H9 (cell line): ENCODE results near the gene ELP1. TPM values are rescaled to one million over a fixed set of nuclear protein-coding genes. Genes with fewer than 3 reads are reported as not detected.

Experiments used
- DNase-seq: peaks from one replicate; pipeline ENCODE4 v3.0.0-alpha.2; 2017
- H2AFZ ChIP-seq: one replicate; pipeline ENCODE4 v1.6.1; 2013; ENCODE audit warnings: mild to moderate bottlenecking, low read length, control low read depth, moderate library complexity
- H2AK5ac ChIP-seq: 2 replicates; pipeline ENCODE4 v1.6.1; 2013; ENCODE audit warnings: low read length, control low read depth, mixed read lengths; ENCODE audit not compliant: insufficient read length
- H2BK120ac ChIP-seq: one replicate; pipeline ENCODE4 v1.6.1; 2013; ENCODE audit warnings: low read depth, mild to moderate bottlenecking, low read length, control low read depth, inconsistent platforms; ENCODE audit not compliant: poor library complexity, severe bottlenecking
- H2BK12ac ChIP-seq: 2 replicates; pipeline ENCODE4 v1.6.1; 2013; ENCODE audit warnings: low read length, control low read depth, mixed read lengths, low read depth; ENCODE audit not compliant: insufficient read length
- H2BK15ac ChIP-seq: 2 replicates; pipeline ENCODE4 v1.6.1; 2013; ENCODE audit warnings: low read depth, low read length, control low read depth
- H2BK20ac ChIP-seq: one replicate; pipeline ENCODE4 v1.6.1; 2013; ENCODE audit warnings: low read depth, mild to moderate bottlenecking, low read length, control low read depth, inconsistent platforms; ENCODE audit not compliant: poor library complexity, severe bottlenecking
- H2BK5ac ChIP-seq: 2 replicates; pipeline ENCODE4 v1.6.1; 2013; ENCODE audit warnings: low read length, control low read depth, mixed read lengths; ENCODE audit not compliant: insufficient read length
- H3K14ac ChIP-seq: 2 replicates; pipeline ENCODE4 v1.6.1; 2013; ENCODE audit warnings: low read length, control low read depth; ENCODE audit not compliant: insufficient read depth
- H3K18ac ChIP-seq: 2 replicates; pipeline ENCODE4 v1.6.1; 2013; ENCODE audit warnings: low read depth, mild to moderate bottlenecking, mixed read lengths, low read length, control low read depth; ENCODE audit not compliant: insufficient read length
- H3K23ac ChIP-seq: 2 replicates; pipeline ENCODE4 v1.6.1; 2013; ENCODE audit warnings: low read length, control low read depth, mixed read lengths, low read depth; ENCODE audit not compliant: insufficient read length
- H3K23me2 ChIP-seq: 2 replicates; pipeline ENCODE4 v1.6.1; 2013; ENCODE audit warnings: low read depth, mild to moderate bottlenecking, mixed read lengths, low read length, control low read depth; ENCODE audit not compliant: insufficient read length, poor library complexity, severe bottlenecking
- H3K27ac ChIP-seq: 2 replicates; pipeline ENCODE4 v1.5.1; 2013; ENCODE audit warnings: low read length, control low read depth, mixed read lengths, low read depth; ENCODE audit not compliant: insufficient read length
- H3K27me3 ChIP-seq: 2 replicates; pipeline ENCODE4 v1.6.1; 2013; ENCODE audit warnings: low read length, control low read depth, inconsistent platforms; ENCODE audit not compliant: insufficient read depth
- H3K4ac ChIP-seq: 2 replicates; pipeline ENCODE4 v1.6.1; 2013; ENCODE audit warnings: low read depth, mild to moderate bottlenecking, control low read depth, inconsistent platforms, low read length, moderate library complexity
- H3K4me1 ChIP-seq: 2 replicates; pipeline ENCODE4 v1.6.1; 2013; ENCODE audit warnings: low read length, control low read depth, inconsistent platforms; ENCODE audit not compliant: insufficient read depth
- H3K4me2 ChIP-seq: 2 replicates; pipeline ENCODE4 v1.6.1; 2013; ENCODE audit warnings: low read length, control low read depth, mixed read lengths; ENCODE audit not compliant: insufficient read length, insufficient read depth
- H3K56ac ChIP-seq: 2 replicates; pipeline ENCODE4 v1.6.1; 2013; ENCODE audit warnings: low read depth, mild to moderate bottlenecking, mixed read lengths, low read length, control low read depth; ENCODE audit not compliant: insufficient read length
- H3K79me1 ChIP-seq: 2 replicates; pipeline ENCODE4 v1.6.1; 2013; ENCODE audit warnings: low read depth, mild to moderate bottlenecking, moderate library complexity, low read length, control low read depth, inconsistent platforms; ENCODE audit not compliant: insufficient read depth, poor library complexity, severe bottlenecking
- H3K79me2 ChIP-seq: 2 replicates; pipeline ENCODE4 v1.6.1; 2013; ENCODE audit warnings: low read length, control low read depth, inconsistent platforms; ENCODE audit not compliant: insufficient read depth
- H3K9ac ChIP-seq: 2 replicates; pipeline ENCODE4 v1.6.1; 2013; ENCODE audit warnings: low read length, control low read depth, mixed read lengths; ENCODE audit not compliant: insufficient read length; ENCODE audit errors: extremely low read depth
- H3K9me3 ChIP-seq: one replicate; pipeline ENCODE4 v1.6.1; 2013; ENCODE audit warnings: low read depth, low read length, inconsistent platforms; ENCODE audit not compliant: control insufficient read depth
- H3T11ph ChIP-seq: one replicate; pipeline ENCODE4 v1.6.1; 2013; ENCODE audit warnings: mild to moderate bottlenecking, low read length, control low read depth, inconsistent platforms
- H4K20me1 ChIP-seq: one replicate; pipeline ENCODE4 v1.6.1; 2013; ENCODE audit not compliant: control insufficient read depth, insufficient read length, insufficient read depth
- H4K5ac ChIP-seq: 2 replicates; pipeline ENCODE4 v1.6.1; 2013; ENCODE audit warnings: low read depth, mild to moderate bottlenecking, mixed read lengths, low read length, control low read depth; ENCODE audit not compliant: insufficient read length
- H4K8ac ChIP-seq: replicated peaks from 2 replicates; pipeline ENCODE4 v1.6.1; 2013; ENCODE audit warnings: low read length, control low read depth, mixed read lengths, low read depth; ENCODE audit not compliant: insufficient read length
- H4K91ac ChIP-seq: 2 replicates; pipeline ENCODE4 v1.6.1; 2013; ENCODE audit warnings: low read depth, mild to moderate bottlenecking, moderate library complexity, mixed read lengths, low read length, control low read depth; ENCODE audit not compliant: insufficient read length
- H3K27ac Mint-ChIP-seq, 3 experiments: 2 replicates in 2 of 3; 3 replicates in 1 of 3; pipeline ENCODE4 v1.8.0; 2020 to 2021; ENCODE audit warnings: mixed read lengths in 3 of 3, mild to moderate bottlenecking in 1 of 3, moderate library complexity in 1 of 3
- H3K27me3 Mint-ChIP-seq: 2 replicates; pipeline ENCODE4 v1.8.0; 2021; ENCODE audit warnings: low read depth, mild to moderate bottlenecking, moderate library complexity, mixed read lengths
- H3K36me3 Mint-ChIP-seq, 3 experiments: 2 replicates in 2 of 3; 3 replicates in 1 of 3; pipeline ENCODE4 v1.8.0; 2020 to 2021; ENCODE audit warnings: low read depth in 3 of 3, mixed read lengths in 3 of 3; ENCODE audit not compliant: insufficient read depth in 1 of 3
- H3K4me1 Mint-ChIP-seq, 2 experiments: 2 replicates each; pipeline ENCODE4 v1.8.0; 2020; ENCODE audit warnings: mixed read lengths in 2 of 2
- H3K4me3 Mint-ChIP-seq, 2 experiments: 2 replicates in 1 of 2; 3 replicates in 1 of 2; pipeline ENCODE4 v1.8.0; 2020 to 2021; ENCODE audit warnings: mild to moderate bottlenecking in 2 of 2, mixed read lengths in 2 of 2, moderate library complexity in 1 of 2
- H3K9me3 Mint-ChIP-seq, 2 experiments: 2 replicates in 1 of 2; 3 replicates in 1 of 2; pipeline ENCODE4 v1.8.0; 2020; ENCODE audit warnings: mild to moderate bottlenecking in 2 of 2, mixed read lengths in 2 of 2, moderate library complexity in 1 of 2
- CTCF ChIP-seq: fragments of 200-600 bp; sonication (generic); conservative IDR thresholded peaks from 3 replicates; pipeline ENCODE4 v1.8.0; 2021; ENCODE audit warnings: antibody characterized with exemption, mild to moderate bottlenecking
- WGBS: extraction: QIAGEN DNeasy Blood & Tissue Kit; methylation state at CpG from one replicate; pipeline ENCODE4 v1.1.7; 2013; ENCODE audit warnings: missing lambda C conversion rate, low lambda C conversion rate, mixed read lengths; ENCODE audit not compliant: insufficient read length; ENCODE audit errors: extremely low coverage; 5-methylcytosine and 5-hydroxymethylcytosine counted together
- total RNA-seq: library from RNA; stranded (reverse); gene quantifications from 2 replicates; pipeline ENCODE4 v1.2.1, GENCODE V29; 2021

Gene ELP1
- total RNA-seq, 1 experiment from 2014 or later, result 38.7 TPM

- Histone ChIP-seq H3K27ac (no peak overlapping the region), H3K4ac (no peak overlapping the region)
Observed at GRCh38 chr9:108978205-108978604, 44.3 kb upstream of the ELP1 start.

More at GRCh38 chr9:108978205-108978604, 44.3 kb upstream of the ELP1 start:
- no peaks in the 10 kb centered on the region for H3K27me3 ChIP-seq
- H2AK5ac ChIP-seq, result no peak overlapping the region
- H3K56ac ChIP-seq, result no peak overlapping the region
- Mint-ChIP-seq H3K27me3 (no peaks in the 10 kb centered on the region), H3K27ac (no peak overlapping the region), H3K4me1 (no peaks in the 10 kb centered on the region), H3K9me3 (no peaks in the 10 kb centered on the region), H3K36me3 (peaks cover 14 to 39% (median 27%) of the 10 kb centered on the region in 3 experiments; a peak in 6 of 7 replicates), H3K4me3 (no peak overlapping the region)
- no peak for DNase-seq
- TF ChIP-seq CTCF, result no peak
- no peak overlapping the region for H4K8ac ChIP-seq
- H2BK15ac ChIP-seq, result no peak overlapping the region
- no peak overlapping the region for H2BK5ac ChIP-seq
- H4K5ac ChIP-seq, result no peak overlapping the region
- H3K79me1 ChIP-seq, result no peaks in the 10 kb centered on the region
- no peak overlapping the region for H3K9ac ChIP-seq
- H3K23me2 ChIP-seq, result no peaks in the 10 kb centered on the region
- H3K79me2 ChIP-seq, result no peaks in the 10 kb centered on the region
- H3K4me2 ChIP-seq, result no peak overlapping the region
- no CpG with 5 or more reads among the region's 1 CpG for WGBS
- no peak overlapping the region for H2BK12ac ChIP-seq
- no peaks in the 10 kb centered on the region for H4K20me1 ChIP-seq
- H2BK20ac ChIP-seq, result no peak overlapping the region
- H3K4me1 ChIP-seq, result no peaks in the 10 kb centered on the region
- H3K18ac ChIP-seq, result no peak overlapping the region
- H3T11ph ChIP-seq, result no peak overlapping the region
- no peak overlapping the region for H2AFZ ChIP-seq
- H3K9me3 ChIP-seq, result no peaks in the 10 kb centered on the region
- no peak overlapping the region for H3K14ac ChIP-seq
- H3K23ac ChIP-seq, result no peak overlapping the region
- no peak overlapping the region for H4K91ac ChIP-seq
- no peak overlapping the region for H2BK120ac ChIP-seq
